Measurements from ENCODE around the gene ARL15.

DNA sequence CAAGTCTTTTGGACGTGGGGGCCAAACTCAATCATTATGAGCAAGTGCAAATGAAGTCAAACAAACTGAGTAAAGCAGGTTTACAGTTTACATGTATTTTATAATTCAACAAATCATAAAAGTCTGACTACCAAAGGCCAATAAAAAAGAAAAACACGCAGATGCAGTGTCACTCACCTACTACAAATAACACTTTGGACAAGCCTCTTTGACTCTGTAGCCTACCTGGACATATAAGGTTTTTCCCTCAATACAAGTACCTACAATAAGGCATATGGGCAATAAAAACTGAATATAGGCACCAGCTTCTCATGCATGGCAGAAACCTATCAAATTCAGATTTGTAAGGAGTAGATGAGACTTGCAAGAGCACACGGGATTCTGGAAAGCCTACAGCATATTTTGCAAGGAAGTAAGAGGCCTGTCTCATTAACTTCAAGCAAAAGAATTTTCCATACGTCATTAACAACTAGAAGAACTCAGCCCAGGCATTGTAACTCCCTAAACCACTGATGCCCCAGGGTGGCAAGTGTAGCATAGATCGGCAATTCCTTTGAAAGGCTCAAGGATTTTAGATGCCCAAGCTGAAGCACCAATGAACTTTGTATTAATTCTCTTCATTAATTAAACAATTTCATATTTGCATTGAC lies 21.7 kb downstream of the ARL15 start:
- TF ChIP-seq, protein P1, sequence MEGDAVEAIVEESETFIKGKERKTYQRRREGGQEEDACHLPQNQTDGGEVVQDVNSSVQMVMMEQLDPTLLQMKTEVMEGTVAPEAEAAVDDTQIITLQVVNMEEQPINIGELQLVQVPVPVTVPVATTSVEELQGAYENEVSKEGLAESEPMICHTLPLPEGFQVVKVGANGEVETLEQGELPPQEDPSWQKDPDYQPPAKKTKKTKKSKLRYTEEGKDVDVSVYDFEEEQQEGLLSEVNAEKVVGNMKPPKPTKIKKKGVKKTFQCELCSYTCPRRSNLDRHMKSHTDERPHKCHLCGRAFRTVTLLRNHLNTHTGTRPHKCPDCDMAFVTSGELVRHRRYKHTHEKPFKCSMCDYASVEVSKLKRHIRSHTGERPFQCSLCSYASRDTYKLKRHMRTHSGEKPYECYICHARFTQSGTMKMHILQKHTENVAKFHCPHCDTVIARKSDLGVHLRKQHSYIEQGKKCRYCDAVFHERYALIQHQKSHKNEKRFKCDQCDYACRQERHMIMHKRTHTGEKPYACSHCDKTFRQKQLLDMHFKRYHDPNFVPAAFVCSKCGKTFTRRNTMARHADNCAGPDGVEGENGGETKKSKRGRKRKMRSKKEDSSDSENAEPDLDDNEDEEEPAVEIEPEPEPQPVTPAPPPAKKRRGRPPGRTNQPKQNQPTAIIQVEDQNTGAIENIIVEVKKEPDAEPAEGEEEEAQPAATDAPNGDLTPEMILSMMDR (IDR thresholded peaks at IDR 0.05; ENCODE audit: low read depth, low read length) = no peak
- TF ChIP-seq POLR2A (IDR thresholded peaks at IDR 0.05; ENCODE audit: extremely low read depth, insufficient read length) = no peak
- TF ChIP-seq, protein P2, sequence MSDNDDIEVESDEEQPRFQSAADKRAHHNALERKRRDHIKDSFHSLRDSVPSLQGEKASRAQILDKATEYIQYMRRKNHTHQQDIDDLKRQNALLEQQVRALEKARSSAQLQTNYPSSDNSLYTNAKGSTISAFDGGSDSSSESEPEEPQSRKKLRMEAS (IDR thresholded peaks at IDR 0.05; ENCODE audit: low read depth, low read length) = no peak
